Hematopoietic multipotent progenitor cell (in vitro differentiated cells): ENCODE measurements around the gene BBS2. TPM values are rescaled to one million over a fixed set of nuclear protein-coding genes. Genes with fewer than 3 reads are reported as not detected.

Experiments used
- DNase-seq, 3 donors: peaks; one replicate each; pipeline ENCODE4 v3.0.0-alpha.2; 2011 to 2015; ENCODE audit warnings: low read depth in 2 of 3, low spot score in 2 of 3
- total RNA-seq: library from RNA; depleted of rRNA; stranded (reverse); fragments of >200 nt; gene quantifications from one replicate; pipeline ENCODE4 v1.2.3, GENCODE V29; 2012

BBS2 gene
- total RNA-seq, 1 donor, result 35.0 TPM

DNA sequence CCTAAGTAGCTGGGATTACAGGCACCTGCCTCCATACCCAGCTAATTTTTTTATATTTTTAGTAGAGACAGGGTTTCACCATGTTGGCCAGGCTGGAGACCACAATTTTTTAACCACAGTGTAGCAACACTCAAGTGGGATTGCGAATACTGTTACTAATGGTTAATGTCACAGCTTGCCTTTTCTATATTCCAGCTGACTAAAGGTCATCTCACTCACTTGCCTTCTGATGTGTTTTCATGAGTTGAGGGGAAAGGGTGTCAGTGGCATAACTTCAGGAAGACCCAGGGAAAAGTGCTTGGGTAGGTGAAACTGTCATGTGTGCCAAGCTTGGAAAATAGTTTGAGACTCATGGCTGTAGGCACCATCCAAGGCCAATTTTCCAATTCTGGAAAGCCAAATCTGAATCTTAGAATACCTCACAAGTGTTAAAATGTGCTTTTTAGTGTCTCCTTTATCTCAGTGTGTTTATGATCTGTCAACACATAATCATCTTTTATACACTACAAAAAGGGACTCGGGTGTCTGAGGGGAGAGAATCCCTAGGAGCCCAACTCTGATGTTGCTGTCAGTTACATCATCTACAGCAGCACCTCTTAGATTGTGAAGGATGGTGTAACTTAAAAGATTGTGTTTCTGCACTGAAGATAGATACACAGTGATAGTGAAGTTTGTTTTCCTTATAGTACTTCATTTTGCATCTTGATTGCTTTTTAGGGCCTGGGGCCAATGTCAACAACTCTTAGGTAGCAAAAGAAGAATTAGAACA lies 41.4 kb downstream of the BBS2 start:
- DNase-seq, result no peak

- peak in 2 of 3 donors; percentile 5 to 6 for DNase-seq
Measured at GRCh38 chr16:56477096-56477878, 42.5 kb downstream of the BBS2 start.

DNA sequence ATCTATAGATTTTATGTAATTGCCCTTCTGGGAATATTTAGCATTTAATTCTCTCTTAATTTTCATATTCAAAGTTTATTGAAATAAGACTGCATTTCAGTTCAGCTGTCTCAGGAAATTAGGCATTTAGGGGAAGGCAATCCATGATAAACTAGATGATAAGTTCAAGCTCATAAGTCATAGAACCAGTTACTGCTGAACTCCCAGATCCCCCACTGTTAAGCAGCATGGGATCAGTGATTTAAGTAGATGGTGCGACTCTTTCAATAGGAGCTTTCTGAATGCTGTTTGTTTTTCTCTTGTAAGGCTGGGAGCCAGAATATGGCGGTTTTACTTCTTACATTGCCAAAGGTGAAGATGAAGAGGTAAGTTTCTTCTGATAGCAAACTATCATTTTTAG lies 44.6 kb downstream of the BBS2 start:
- DNase-seq, result no peak

- no peak for DNase-seq
Measured at GRCh38 chr16:56470666-56471065, 49.2 kb downstream of the BBS2 start.

- DNase-seq, result no peak
Measured at GRCh38 chr16:56470232-56470631, 49.6 kb downstream of the BBS2 start.

DNA sequence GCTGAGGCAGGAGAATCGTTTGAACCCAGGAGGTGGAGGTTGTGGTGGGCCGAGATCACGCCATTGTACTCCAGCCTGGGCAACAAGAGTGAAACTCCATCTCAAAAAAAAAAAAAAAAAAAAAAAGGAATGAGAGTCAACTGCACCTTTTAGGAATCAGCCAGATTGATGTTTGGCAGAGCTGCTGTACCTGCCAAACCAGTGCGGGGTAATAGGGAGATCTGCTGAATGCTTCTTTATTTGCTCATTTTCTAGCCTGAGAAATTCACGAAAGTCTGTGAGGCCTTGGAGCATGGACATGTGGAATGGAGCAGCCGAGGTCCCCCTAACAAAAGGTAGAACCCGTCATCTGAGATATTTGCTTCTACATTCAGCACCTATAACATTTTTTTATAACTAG lies 50.1 kb downstream of the BBS2 start:
- DNase-seq, result no peak

DNA sequence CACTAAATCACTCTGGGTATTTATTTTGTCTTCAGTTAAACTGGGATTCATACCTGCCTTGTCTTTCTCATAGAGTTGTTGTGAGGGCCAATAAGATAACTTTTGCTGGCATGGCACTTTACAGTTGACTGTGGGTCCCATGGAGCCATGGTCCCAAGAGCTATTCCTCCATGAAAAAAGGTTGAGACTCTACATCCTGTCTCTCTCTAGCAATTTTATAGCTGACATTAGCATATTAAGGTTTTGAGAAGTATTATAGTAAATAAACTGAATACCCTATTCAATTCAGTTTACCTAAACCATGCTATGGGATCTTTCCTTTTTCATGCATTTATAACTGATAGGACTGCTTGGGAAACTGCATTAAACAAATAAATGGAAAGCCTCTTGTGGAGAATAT lies 51.0 kb downstream of the BBS2 start:
- no peak for DNase-seq

GRCh38 chr16:56466344-56466743 lies 53.5 kb downstream of the BBS2 start:
- no peak for DNase-seq

- DNase-seq, result no peak
Measured at GRCh38 chr16:56463153-56463552, 56.7 kb downstream of the BBS2 start.

- no peak for DNase-seq
Measured at GRCh38 chr16:56462064-56462796, 57.6 kb downstream of the BBS2 start.

- no peak for DNase-seq
Measured at GRCh38 chr16:56460101-56460500, 59.7 kb downstream of the BBS2 start.

- no peak for DNase-seq
Measured at GRCh38 chr16:56457927-56458470, 61.8 kb downstream of the BBS2 start.

DNA sequence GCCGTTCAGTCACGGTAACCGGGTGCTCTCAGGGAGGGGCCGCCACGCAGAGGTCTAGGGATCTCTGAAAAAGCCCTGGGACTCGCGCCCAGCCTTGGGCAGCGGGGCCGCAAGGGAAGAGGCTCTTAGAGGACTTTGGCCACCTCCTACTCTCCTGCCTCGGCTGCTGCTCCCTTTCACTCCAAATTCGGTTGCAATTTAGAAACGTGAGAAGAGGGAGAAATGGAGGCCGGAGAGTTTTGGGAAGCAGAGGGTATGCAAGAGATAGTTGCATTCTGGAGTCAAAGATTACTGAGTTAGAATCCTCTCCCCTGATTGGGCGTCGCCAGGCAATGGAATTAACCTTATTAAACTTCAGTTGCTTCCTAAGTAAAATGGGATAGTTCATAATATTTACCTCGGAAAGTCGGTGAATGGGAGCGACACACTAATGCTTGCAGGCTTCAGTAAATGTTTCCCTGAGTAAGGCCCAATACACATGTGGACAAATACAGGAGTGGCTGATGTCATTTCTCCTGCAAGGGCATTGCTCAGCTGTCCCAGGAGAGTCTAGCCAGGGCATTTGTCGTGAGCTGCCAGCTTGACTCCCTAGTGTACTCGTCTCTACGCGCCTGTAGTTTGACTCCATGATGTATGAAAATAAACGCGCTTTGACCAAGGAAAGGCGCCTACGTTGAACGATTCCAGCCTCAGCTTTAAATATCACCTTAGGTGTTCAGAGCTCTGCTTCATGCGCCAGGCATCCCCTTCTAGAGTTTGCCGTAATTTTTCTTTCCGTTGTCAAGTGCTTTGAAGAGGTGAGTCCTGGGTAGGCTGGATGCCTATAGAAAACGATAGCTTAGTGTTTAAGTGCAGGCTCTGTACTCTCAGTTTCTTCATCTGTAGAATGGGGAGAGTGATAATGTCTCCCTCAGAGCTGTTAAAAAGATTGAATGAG lies 67.8 kb downstream of the BBS2 start:
- peak in 2 of 3 donors; percentile 14 to 31 for DNase-seq

DNA sequence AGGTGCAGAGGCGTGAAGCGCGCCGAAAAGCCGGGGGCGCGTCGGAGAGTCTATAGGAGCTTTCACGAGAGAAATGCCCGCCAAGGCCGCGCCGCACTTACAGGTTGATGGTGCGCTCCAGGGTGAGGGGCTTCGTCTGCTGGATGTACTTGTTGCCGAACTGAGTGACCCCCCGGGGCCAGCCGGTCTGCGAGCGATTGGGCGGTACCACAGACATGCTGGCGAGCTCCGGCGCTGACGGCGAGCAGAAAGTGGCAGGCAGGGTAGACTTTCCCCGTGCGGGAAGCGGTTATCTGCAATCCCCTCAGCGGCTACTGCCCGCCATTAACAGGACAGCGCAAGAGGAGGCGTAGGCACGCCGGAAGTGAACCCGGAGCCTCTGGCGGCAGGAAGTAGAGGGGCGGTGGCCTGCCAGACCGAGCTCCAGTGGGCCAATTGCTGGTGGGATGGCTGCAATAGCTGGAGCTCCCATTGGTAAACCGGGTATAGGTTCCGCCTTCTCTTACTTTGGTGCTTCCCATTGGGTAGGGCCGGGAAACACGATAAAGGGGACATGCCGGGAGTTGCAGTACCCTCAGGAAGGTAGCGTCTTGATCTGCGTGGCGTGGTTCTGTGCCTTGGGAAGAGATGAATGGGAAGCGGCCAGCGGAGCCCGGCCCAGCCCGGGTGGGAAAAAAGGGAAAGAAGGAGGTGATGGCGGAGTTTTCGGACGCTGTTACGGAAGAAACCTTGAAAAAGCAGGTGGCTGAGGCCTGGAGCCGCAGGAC lies 68.7 kb downstream of the BBS2 start, which contains the start of the genes NUDT21 and OGFOD1:
NUDT21 (minus strand) TSS at position 347 of the 767 bp plus-strand sequence; CDS start at position 217, 130 bp downstream.
OGFOD1 (plus strand) TSS at position 569 of the 767 bp plus-strand sequence; CDS start at position 628, 59 bp downstream.
- DNase-seq, result peak; percentile 82 to 97 (median 96)

DNA sequence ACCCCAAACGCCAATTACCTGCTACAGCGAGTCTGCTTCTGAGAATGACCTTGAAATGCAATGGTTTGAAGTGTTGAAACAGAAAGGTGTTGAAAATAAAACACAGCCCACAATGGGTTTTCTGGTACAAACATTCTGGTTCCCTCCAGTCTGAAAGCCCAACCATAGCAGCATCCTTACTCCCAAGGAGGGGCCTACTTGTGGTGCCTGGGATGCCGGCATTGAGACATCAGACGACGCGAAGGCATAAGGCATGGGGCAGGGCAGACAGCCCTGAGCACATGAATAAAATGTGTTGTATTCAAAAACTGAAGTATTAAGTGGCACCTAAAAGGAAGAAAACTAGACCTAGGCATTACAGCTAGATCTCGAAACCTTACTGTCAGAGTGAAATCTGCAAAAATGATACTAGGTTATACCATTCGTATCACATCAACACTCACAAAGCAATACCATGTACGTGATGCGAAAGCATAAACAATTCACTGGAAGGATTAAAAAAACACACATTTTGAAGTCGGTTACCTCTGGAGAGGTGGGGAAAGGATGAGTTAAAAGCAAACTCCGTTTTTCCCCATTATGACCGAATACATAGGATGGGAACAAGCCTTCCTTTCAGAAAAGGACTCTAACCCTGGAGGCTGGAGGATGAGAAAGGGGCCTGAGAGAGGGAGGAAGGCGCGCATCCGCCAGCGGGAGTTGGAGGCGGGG lies 69.4 kb downstream of the BBS2 start:
- peak in 1 of 3 donors; percentile 3 for DNase-seq

GRCh38 chr16:56448005-56448404 lies 71.8 kb downstream of the BBS2 start:
- no peak for DNase-seq

DNA sequence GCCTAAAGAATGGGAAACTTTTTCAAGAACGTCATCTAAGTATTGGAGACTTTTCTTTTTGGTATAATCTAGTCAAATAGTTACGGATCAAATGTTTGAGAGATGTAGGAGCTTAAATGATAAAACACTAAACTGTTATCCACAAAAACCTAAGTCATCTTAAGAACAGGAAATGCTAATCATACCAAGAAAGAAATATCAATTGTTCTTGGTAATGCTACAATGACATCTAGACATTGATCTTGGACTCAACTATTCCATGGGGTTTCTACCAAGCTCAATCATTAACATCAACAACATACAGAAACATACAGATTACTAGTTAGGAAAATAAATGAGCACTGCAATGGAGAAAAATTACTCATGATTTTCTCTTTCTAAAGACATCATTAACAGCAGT lies 72.5 kb downstream of the BBS2 start:
- DNase-seq, result no peak

DNA sequence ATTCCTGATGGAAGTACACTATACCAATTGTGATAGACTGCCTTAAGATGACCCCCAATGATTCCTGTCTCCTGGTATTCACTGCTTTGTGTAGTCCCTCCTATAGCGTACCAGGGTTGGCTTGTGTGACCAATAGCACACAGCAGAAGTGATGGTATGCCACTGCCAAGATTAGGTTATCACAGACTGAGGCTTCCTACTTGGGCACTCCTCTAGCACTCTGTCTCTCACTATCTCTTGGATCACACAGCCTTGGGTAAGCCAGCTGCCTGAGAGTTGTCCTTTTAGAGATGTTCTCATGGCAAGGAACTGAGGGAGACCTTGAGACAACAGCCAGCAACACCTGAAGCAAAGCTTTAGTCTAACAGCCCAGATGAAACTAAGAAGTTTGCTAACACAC lies 81.8 kb downstream of the BBS2 start:
- DNase-seq, result no peak
